ENCODE data around the gene QRICH1.

The QRICH1 gene

DNA sequence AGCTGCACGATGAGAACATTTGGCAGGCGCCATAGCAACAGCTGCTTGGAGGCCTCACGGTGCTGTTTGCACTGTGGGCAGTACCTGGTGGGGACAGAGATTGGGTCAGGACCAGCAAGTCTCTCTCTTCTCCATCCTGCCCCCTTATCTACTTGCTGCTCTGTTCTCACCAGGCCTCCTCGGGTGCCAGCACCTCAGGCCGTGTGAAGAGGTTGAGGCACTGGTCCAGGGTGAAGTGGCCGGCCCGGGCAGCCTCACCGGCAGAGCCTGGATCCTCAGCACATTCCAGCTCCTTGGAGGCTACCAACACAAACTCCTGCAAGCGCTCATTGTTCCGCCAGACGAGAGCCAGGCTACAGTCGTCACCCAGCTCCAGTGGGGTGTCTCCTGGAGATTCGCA lies 16.9 kb upstream of the QRICH1 start:
- no peaks in the 10 kb centered on the region for H3K27me3 ChIP-seq (ENCODE audit: control insufficient read depth in 1 of 2, insufficient read depth in 1 of 2, low read length in 2 of 2)
- no peak overlapping the region for H2BK5ac ChIP-seq (ENCODE audit: low read depth, low read length, poor library complexity, severe bottlenecking)
- no peak overlapping the region for H2AK5ac ChIP-seq (ENCODE audit: low read length, severe bottlenecking)
- no peak overlapping the region for H3K9ac ChIP-seq (ENCODE audit: low read length)
- no peak overlapping the region for H2BK12ac ChIP-seq (ENCODE audit: low read length in 2 of 2)
- peaks cover 2% of the 10 kb centered on the region for H3K4me1 ChIP-seq (ENCODE audit: control insufficient read depth, insufficient read depth, low read depth, low read length)
- no peak overlapping the region for H2BK120ac ChIP-seq (ENCODE audit: low read depth, low read length)
- no peak overlapping the region for H4K8ac ChIP-seq (ENCODE audit: low read length)
- H3K23ac ChIP-seq (ENCODE audit: low read length in 2 of 2) = no peak overlapping the region
- H4K91ac ChIP-seq (ENCODE audit: low read length) = no peak overlapping the region
- H3K14ac ChIP-seq (ENCODE audit: low read length in 2 of 2) = no peak overlapping the region
- H3K4ac ChIP-seq (ENCODE audit: low read depth in 1 of 2, low read length in 2 of 2) = no peak overlapping the region
- WGBS = 92% methylated on average over 12 of the region's 13 CpGs
- H3K4me3 ChIP-seq (ENCODE audit: insufficient read depth in 1 of 2, low read depth in 1 of 2, low read length in 2 of 2) = no peak overlapping the region
- H2AFZ ChIP-seq (ENCODE audit: low read depth, low read length) = no peak overlapping the region
- peaks cover 84 to 93% of the 10 kb centered on the region in 2 experiments for H3K36me3 ChIP-seq (ENCODE audit: control insufficient read depth in 1 of 2, insufficient read depth in 2 of 2, low read depth in 1 of 2, low read length in 2 of 2)
- DNase-seq = no peak
- H3K79me1 ChIP-seq (replicated peaks; ENCODE audit: low read length, poor library complexity, severe bottlenecking) = peaks cover 38% of the 10 kb centered on the region
- no peaks in the 10 kb centered on the region for H3K9me3 ChIP-seq (ENCODE audit: control insufficient read depth, low read length)
- H2BK15ac ChIP-seq (ENCODE audit: low read depth, poor library complexity, severe bottlenecking) = no peak overlapping the region
- H3K4me2 ChIP-seq (ENCODE audit: low read length, poor library complexity, severe bottlenecking) = no peak overlapping the region
- no peak overlapping the region for H3K27ac ChIP-seq (ENCODE audit: low read length, poor library complexity, severe bottlenecking)
- H3K18ac ChIP-seq (ENCODE audit: low read depth in 1 of 2, low read length in 2 of 2) = no peak overlapping the region

DNA sequence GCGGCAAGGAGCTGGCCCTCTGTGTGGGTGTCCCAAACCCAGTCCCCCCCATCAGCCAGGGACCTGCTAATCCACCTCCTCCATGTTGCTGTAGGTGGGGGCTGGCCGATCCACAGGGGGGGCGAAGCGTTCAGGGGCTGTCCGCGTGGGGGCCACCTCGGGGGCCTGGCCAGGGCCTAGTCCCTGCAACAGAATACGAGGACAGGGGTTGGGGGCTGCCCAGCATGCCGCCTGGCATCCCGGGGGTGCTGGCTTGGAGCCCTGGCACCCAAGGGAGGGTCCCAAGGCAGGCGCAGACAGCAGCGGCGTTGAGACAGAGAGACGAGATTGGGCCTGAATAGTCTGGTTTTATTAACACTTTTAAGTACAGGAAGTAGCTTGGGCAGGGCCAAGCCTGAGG lies 14.5 kb upstream of the QRICH1 start:
- Histone ChIP-seq H3K4ac (ENCODE audit: low read depth in 1 of 2, low read length in 2 of 2) (no peak overlapping the region), H3K23ac (ENCODE audit: low read length in 2 of 2) (no peak overlapping the region), H3K27me3 (ENCODE audit: control insufficient read depth in 1 of 2, insufficient read depth in 1 of 2, low read length in 2 of 2) (no peaks in the 10 kb centered on the region), H2AK5ac (ENCODE audit: low read length, severe bottlenecking) (no peak overlapping the region), H2BK15ac (ENCODE audit: low read depth, poor library complexity, severe bottlenecking) (no peak overlapping the region), H3K14ac (ENCODE audit: low read length in 2 of 2) (no peak overlapping the region), H3K18ac (ENCODE audit: low read depth in 1 of 2, low read length in 2 of 2) (no peak overlapping the region), H3K9me3 (ENCODE audit: control insufficient read depth, low read length) (no peaks in the 10 kb centered on the region), H4K8ac (ENCODE audit: low read length) (no peak overlapping the region), H3K4me3 (ENCODE audit: insufficient read depth in 1 of 2, low read depth in 1 of 2, low read length in 2 of 2) (no peak overlapping the region), H2BK12ac (ENCODE audit: low read length in 2 of 2) (no peak overlapping the region), H3K9ac (ENCODE audit: low read length) (no peak overlapping the region), H4K91ac (ENCODE audit: low read length) (no peak overlapping the region), H3K4me1 (ENCODE audit: control insufficient read depth, insufficient read depth, low read depth, low read length) (peaks cover 12% of the 10 kb centered on the region), H2BK120ac (ENCODE audit: low read depth, low read length) (no peak overlapping the region), H3K27ac (ENCODE audit: low read length, poor library complexity, severe bottlenecking) (no peak overlapping the region), H2AFZ (ENCODE audit: low read depth, low read length) (no peak overlapping the region), H3K79me1 (replicated peaks; ENCODE audit: low read length, poor library complexity, severe bottlenecking) (peaks cover 32% of the 10 kb centered on the region), H2BK5ac (ENCODE audit: low read depth, low read length, poor library complexity, severe bottlenecking) (no peak overlapping the region), H3K36me3 (ENCODE audit: control insufficient read depth in 1 of 2, insufficient read depth in 2 of 2, low read depth in 1 of 2, low read length in 2 of 2) (peaks cover 59 to 68% of the 10 kb centered on the region in 2 experiments), H3K4me2 (ENCODE audit: low read length, poor library complexity, severe bottlenecking) (no peak overlapping the region)
- DNase-seq = no peak
- 88% methylated on average over 14 of the region's 14 CpGs for WGBS

DNA sequence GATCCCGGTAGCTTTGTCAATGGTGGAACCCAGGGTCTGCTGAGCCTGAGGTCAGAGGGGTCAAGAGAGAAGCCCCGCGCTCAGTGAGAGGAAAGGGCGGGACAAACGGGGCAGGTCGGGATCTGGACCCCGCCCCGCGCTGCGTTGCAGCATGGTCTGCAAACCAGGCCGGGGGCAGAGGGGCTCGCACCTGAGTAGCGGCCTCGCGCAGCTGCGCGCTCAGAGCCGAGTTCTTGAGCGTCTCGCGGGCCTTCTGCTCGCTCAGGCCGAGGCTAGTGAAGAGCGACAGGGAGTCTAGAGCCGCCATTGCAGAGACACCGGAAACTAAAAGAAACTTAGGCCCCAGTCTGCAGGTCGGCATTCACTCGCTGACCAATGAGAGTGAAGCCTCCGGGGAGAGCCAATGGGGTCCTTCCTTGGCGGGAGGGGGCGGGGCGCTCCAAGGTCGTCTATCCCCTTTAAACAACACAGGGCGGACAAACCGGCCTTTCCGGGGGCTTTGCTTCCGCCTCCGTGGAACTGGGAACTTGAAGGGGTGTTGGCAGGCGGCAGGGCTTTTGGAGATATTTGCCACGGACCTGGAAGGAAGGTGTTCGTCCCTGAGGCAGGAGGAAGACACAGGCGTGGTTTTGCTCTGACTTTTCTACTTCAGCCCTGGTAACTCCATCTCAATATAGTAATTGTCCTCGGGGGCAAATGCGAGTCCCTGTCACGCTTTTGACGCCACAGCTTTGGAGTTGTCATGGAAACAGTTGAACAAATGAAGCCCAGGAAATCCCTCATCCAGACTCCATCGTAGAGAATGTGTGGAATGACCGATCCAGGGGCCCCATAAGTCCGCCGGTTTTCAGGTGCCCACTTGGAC lies 10.8 kb upstream of the QRICH1 start, which contains the start of gene QARS1:
Gene QARS1 (minus strand): TSS at position 331 of the 865 bp plus-strand sequence. CDS start 24 bp downstream, at position 307.
- H2BK12ac ChIP-seq (ENCODE audit: low read length in 2 of 2) = no peak within 1 kb of the TSS
- H3K36me3 ChIP-seq (ENCODE audit: control insufficient read depth in 1 of 2, insufficient read depth in 2 of 2, low read depth in 1 of 2, low read length in 2 of 2) = peaks cover 58 to 62% of the 10 kb centered on the region in 2 experiments
- peak; percentile 96 for DNase-seq
- H4K91ac ChIP-seq (ENCODE audit: low read length) = peak within 1 kb of the TSS; percentile 97
- peak within 1 kb of the TSS; percentile 15 for H2BK15ac ChIP-seq (ENCODE audit: low read depth, poor library complexity, severe bottlenecking)
- H3K9me3 ChIP-seq (ENCODE audit: control insufficient read depth, low read length) = no peaks in the 10 kb centered on the region
- peak within 1 kb of the TSS; percentile 86 for H3K4me2 ChIP-seq (ENCODE audit: low read length, poor library complexity, severe bottlenecking)
- H3K18ac ChIP-seq (ENCODE audit: low read depth in 1 of 2, low read length in 2 of 2) = peak within 1 kb of the TSS; percentile 98 to 99
- H4K8ac ChIP-seq (ENCODE audit: low read length) = peak within 1 kb of the TSS; percentile 94
- H3K4ac ChIP-seq (ENCODE audit: low read depth in 1 of 2, low read length in 2 of 2) = peak within 1 kb of the TSS; percentile 57 to 97
- peak within 1 kb of the TSS; percentile 91 to 100 for H3K4me3 ChIP-seq (ENCODE audit: insufficient read depth in 1 of 2, low read depth in 1 of 2, low read length in 2 of 2)
- no peak within 1 kb of the TSS for H3K23ac ChIP-seq (ENCODE audit: low read length in 2 of 2)
- H3K27me3 ChIP-seq (ENCODE audit: control insufficient read depth in 1 of 2, insufficient read depth in 1 of 2, low read length in 2 of 2) = no peaks in the 10 kb centered on the region
- 4% methylated on average over 48 of the region's 50 CpGs for WGBS
- peak within 1 kb of the TSS; percentile 11 for H2BK120ac ChIP-seq (ENCODE audit: low read depth, low read length)
- peaks cover 51% of the 10 kb centered on the region for H3K79me1 ChIP-seq (replicated peaks; ENCODE audit: low read length, poor library complexity, severe bottlenecking)
- H3K9ac ChIP-seq (ENCODE audit: low read length) = peak within 1 kb of the TSS; percentile 94
- peak within 1 kb of the TSS; percentile 75 for H3K27ac ChIP-seq (ENCODE audit: low read length, poor library complexity, severe bottlenecking)
- peak within 1 kb of the TSS in 1 of 2 experiments; percentile 94 for H3K14ac ChIP-seq (ENCODE audit: low read length in 2 of 2)
- peak within 1 kb of the TSS; percentile 85 for H2AFZ ChIP-seq (ENCODE audit: low read depth, low read length)
- H3K4me1 ChIP-seq (ENCODE audit: control insufficient read depth, insufficient read depth, low read depth, low read length) = peaks cover 17% of the 10 kb centered on the region
- H2BK5ac ChIP-seq (ENCODE audit: low read depth, low read length, poor library complexity, severe bottlenecking) = peak within 1 kb of the TSS; percentile 93
- H2AK5ac ChIP-seq (ENCODE audit: low read length, severe bottlenecking) = peak within 1 kb of the TSS; percentile 41

DNA sequence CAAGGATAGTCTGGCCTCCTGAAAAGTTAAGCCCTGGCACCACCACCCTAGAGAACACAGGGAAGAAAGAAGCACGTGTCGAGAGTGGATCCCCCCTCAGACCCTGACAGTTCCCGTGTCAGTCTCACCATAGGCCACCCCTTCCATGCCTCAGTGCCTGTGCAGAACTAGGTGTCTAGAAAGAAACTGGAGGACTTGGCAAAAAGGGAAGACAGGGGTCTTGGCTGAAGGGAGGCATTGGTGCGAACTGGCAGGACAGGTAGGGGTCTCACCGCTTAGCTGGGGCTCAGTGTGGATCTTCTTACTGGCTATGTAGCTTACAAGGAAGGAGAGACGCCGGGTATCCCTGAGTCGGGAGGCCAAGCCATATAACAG lies 10.2 kb upstream of the QRICH1 start:
- peak overlapping the region in 1 of 2 experiments; percentile 59 for H3K14ac ChIP-seq (ENCODE audit: low read length in 2 of 2)
- peak overlapping the region; percentile 91 to 100 for H3K4me3 ChIP-seq (ENCODE audit: insufficient read depth in 1 of 2, low read depth in 1 of 2, low read length in 2 of 2)
- H3K27ac ChIP-seq (ENCODE audit: low read length, poor library complexity, severe bottlenecking) = no peak overlapping the region
- H2BK12ac ChIP-seq (ENCODE audit: low read length in 2 of 2) = no peak overlapping the region
- peak overlapping the region; percentile 41 for H2AK5ac ChIP-seq (ENCODE audit: low read length, severe bottlenecking)
- H2AFZ ChIP-seq (ENCODE audit: low read depth, low read length) = no peak overlapping the region
- peak overlapping the region; percentile 11 for H2BK120ac ChIP-seq (ENCODE audit: low read depth, low read length)
- H3K4ac ChIP-seq (ENCODE audit: low read depth in 1 of 2, low read length in 2 of 2) = peak overlapping the region; percentile 57 to 97
- H4K91ac ChIP-seq (ENCODE audit: low read length) = peak overlapping the region; percentile 97
- no peak overlapping the region for H2BK15ac ChIP-seq (ENCODE audit: low read depth, poor library complexity, severe bottlenecking)
- H3K79me1 ChIP-seq (replicated peaks; ENCODE audit: low read length, poor library complexity, severe bottlenecking) = peaks cover 56% of the 10 kb centered on the region
- peaks cover 17% of the 10 kb centered on the region for H3K4me1 ChIP-seq (ENCODE audit: control insufficient read depth, insufficient read depth, low read depth, low read length)
- no peak overlapping the region for H3K23ac ChIP-seq (ENCODE audit: low read length in 2 of 2)
- H3K36me3 ChIP-seq (ENCODE audit: control insufficient read depth in 1 of 2, insufficient read depth in 2 of 2, low read depth in 1 of 2, low read length in 2 of 2) = peaks cover 58 to 62% of the 10 kb centered on the region in 2 experiments
- H4K8ac ChIP-seq (ENCODE audit: low read length) = peak overlapping the region; percentile 94
- no peak for DNase-seq
- H2BK5ac ChIP-seq (ENCODE audit: low read depth, low read length, poor library complexity, severe bottlenecking) = no peak overlapping the region
- 11% methylated on average over 7 of the region's 8 CpGs for WGBS
- H3K9me3 ChIP-seq (ENCODE audit: control insufficient read depth, low read length) = no peaks in the 10 kb centered on the region
- peak overlapping the region; percentile 94 for H3K9ac ChIP-seq (ENCODE audit: low read length)
- peak overlapping the region; percentile 86 for H3K4me2 ChIP-seq (ENCODE audit: low read length, poor library complexity, severe bottlenecking)
- peak overlapping the region; percentile 98 to 99 for H3K18ac ChIP-seq (ENCODE audit: low read depth in 1 of 2, low read length in 2 of 2)
- no peaks in the 10 kb centered on the region for H3K27me3 ChIP-seq (ENCODE audit: control insufficient read depth in 1 of 2, insufficient read depth in 1 of 2, low read length in 2 of 2)

Data from mesenchymal stem cell (in vitro differentiated cells and primary cell).